ENCODE data around the gene MEGF8. TPM values are rescaled to one million over a fixed set of nuclear protein-coding genes. Genes with fewer than 3 reads are reported as not detected.

Gene MEGF8
- total and polyA plus RNA-seq, 12 donors: 7.2 to 51.9 (median 29.7) TPM

- H3K27ac ChIP-seq: no peak overlapping the region
- 91 to 96% (median 94%) methylated on average over 9 to 14 of the region's 14 CpGs for WGBS, 4 donors
- DNase-seq: no peak
- H3K9me3 ChIP-seq (replicated peaks in 1 of 3): no peaks in the 10 kb centered on the region
- H3K27me3 ChIP-seq: no peaks in the 10 kb centered on the region
- no peaks in the 10 kb centered on the region for H3K4me1 ChIP-seq (replicated peaks in 1 of 2)
- intact Hi-C loops (cut with DNase I): no loop called here
- TF ChIP-seq POLR2A (IDR thresholded peaks at IDR 0.05): no peak
- TF ChIP-seq, protein P1, sequence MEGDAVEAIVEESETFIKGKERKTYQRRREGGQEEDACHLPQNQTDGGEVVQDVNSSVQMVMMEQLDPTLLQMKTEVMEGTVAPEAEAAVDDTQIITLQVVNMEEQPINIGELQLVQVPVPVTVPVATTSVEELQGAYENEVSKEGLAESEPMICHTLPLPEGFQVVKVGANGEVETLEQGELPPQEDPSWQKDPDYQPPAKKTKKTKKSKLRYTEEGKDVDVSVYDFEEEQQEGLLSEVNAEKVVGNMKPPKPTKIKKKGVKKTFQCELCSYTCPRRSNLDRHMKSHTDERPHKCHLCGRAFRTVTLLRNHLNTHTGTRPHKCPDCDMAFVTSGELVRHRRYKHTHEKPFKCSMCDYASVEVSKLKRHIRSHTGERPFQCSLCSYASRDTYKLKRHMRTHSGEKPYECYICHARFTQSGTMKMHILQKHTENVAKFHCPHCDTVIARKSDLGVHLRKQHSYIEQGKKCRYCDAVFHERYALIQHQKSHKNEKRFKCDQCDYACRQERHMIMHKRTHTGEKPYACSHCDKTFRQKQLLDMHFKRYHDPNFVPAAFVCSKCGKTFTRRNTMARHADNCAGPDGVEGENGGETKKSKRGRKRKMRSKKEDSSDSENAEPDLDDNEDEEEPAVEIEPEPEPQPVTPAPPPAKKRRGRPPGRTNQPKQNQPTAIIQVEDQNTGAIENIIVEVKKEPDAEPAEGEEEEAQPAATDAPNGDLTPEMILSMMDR (IDR thresholded peaks at IDR 0.05): no peak
- peaks cover 0 to 19% of the 10 kb centered on the region in 2 donors for H3K36me3 ChIP-seq (replicated peaks in 1 of 2)
- H3K4me3 ChIP-seq: no peak overlapping the region
These were observed 24.1 kb downstream of the MEGF8 start for GRCh38 chr19:42349378-42350107.

- H3K9me3 ChIP-seq (replicated peaks in 1 of 3): no peaks in the 10 kb centered on the region
- 83 to 100% (median 95%) methylated on average over 2 to 3 of the region's 3 CpGs for WGBS, 4 donors
- no peaks in the 10 kb centered on the region for H3K27me3 ChIP-seq
- no peaks in the 10 kb centered on the region for H3K4me1 ChIP-seq (replicated peaks in 1 of 2)
- TF ChIP-seq, protein P1 (IDR thresholded peaks at IDR 0.05): no peak
- no peak for TF ChIP-seq POLR2A (IDR thresholded peaks at IDR 0.05)
- H3K36me3 ChIP-seq (replicated peaks in 1 of 2): peaks cover 0 to 18% of the 10 kb centered on the region in 2 donors
- intact Hi-C loops (cut with DNase I): no loop called here
- DNase-seq: no peak
- no peak overlapping the region for H3K27ac ChIP-seq
- H3K4me3 ChIP-seq: no peak overlapping the region
These were observed 25.0 kb downstream of the MEGF8 start for GRCh38 chr19:42350417-42350816.

GRCh38 chr19:42351079-42351735 is 25.8 kb downstream of the MEGF8 start:
- WGBS, 4 donors: 89 to 100% (median 94%) methylated on average over 7 to 21 of the region's 21 CpGs
- Histone ChIP-seq H3K27me3 (no peaks in the 10 kb centered on the region), H3K4me3 (no peak overlapping the region), H3K36me3 (replicated peaks in 1 of 2) (peaks cover 0 to 26% of the 10 kb centered on the region in 2 donors), H3K4me1 (replicated peaks in 1 of 2) (no peaks in the 10 kb centered on the region), H3K9me3 (replicated peaks in 1 of 3) (no peaks in the 10 kb centered on the region), H3K27ac (no peak overlapping the region)
- intact Hi-C loops (cut with DNase I): no loop called here
- no peak for DNase-seq
- TF ChIP-seq POLR2A (IDR thresholded peaks at IDR 0.05): no peak

GRCh38 chr19:42352301-42353259 is 27.1 kb downstream of the MEGF8 start:
- peaks cover 0 to 40% of the 10 kb centered on the region in 2 donors for H3K36me3 ChIP-seq (replicated peaks in 1 of 2)
- WGBS, 4 donors: 93 to 96% (median 94%) methylated on average over 12 to 31 of the region's 31 CpGs

More at GRCh38 chr19:42352301-42353259, 27.1 kb downstream of the MEGF8 start:
- intact Hi-C loops (cut with DNase I): no loop called here
- Histone ChIP-seq H3K27ac (no peak overlapping the region), H3K4me3 (no peak overlapping the region), H3K27me3 (no peaks in the 10 kb centered on the region), H3K4me1 (replicated peaks in 1 of 2) (no peaks in the 10 kb centered on the region), H3K9me3 (replicated peaks in 1 of 3) (no peaks in the 10 kb centered on the region)
- TF ChIP-seq, protein P1 (IDR thresholded peaks at IDR 0.05): no peak
- TF ChIP-seq POLR2A (IDR thresholded peaks at IDR 0.05): no peak
- no peak for DNase-seq
